Measurements from ENCODE around the gene DSCAML1. TPM values are rescaled to one million over a fixed set of nuclear protein-coding genes. Genes with fewer than 3 reads are reported as not detected.

DSCAML1 gene
- total RNA-seq, 1 experiment from 2014 or later: not detected

GRCh38 chr11:117620086-117620485 is 176.9 kb downstream of the DSCAML1 start:
- no peak for TF ChIP-seq EGR1 (IDR thresholded peaks at IDR 0.05; ENCODE audit: low read depth)
- TF ChIP-seq SIN3A (IDR thresholded peaks at IDR 0.05; ENCODE audit: low read depth): no peak
- no peak for TF ChIP-seq POLR2A (IDR thresholded peaks at IDR 0.05; ENCODE audit: borderline replicate concordance, extremely low read depth, insufficient read depth, insufficient read length)
- TF ChIP-seq TCF7L2 (IDR thresholded peaks at IDR 0.05; ENCODE audit: borderline replicate concordance, extremely low read depth, insufficient read depth, insufficient read length): no peak
- no peak for TF ChIP-seq CTCF (IDR thresholded peaks at IDR 0.05 in 2 of 3, conservative IDR thresholded peaks at IDR 0.05 in 1 of 3; ENCODE audit: borderline replicate concordance in 1 of 3, insufficient read depth in 1 of 3, low read depth in 2 of 3, low read length in 2 of 3)
- TF ChIP-seq EZH2phosphoT487 (IDR thresholded peaks at IDR 0.05; ENCODE audit: borderline replicate concordance): no peak
- no peak for TF ChIP-seq POLR2AphosphoS5 (IDR thresholded peaks at IDR 0.05; ENCODE audit: low read depth, low read length)
- TF ChIP-seq CEBPB (IDR thresholded peaks at IDR 0.05; ENCODE audit: low read depth): no peak
- TF ChIP-seq ATF3 (IDR thresholded peaks at IDR 0.05): no peak
- Histone ChIP-seq H3K4me3 (replicated peaks in 1 of 2; ENCODE audit: low read depth in 1 of 2, low read length in 2 of 2) (no peak overlapping the region), H3K36me3 (ENCODE audit: control insufficient read depth in 1 of 2, insufficient read depth in 2 of 2, low read length in 2 of 2) (no peaks in the 10 kb centered on the region), H3K9ac (ENCODE audit: low read length) (no peak overlapping the region), H3K4me2 (ENCODE audit: low read length) (no peak overlapping the region), H3K9me2 (ENCODE audit: insufficient read depth) (no peaks in the 10 kb centered on the region), H2AFZ (ENCODE audit: low read depth, low read length, poor library complexity, severe bottlenecking) (no peak overlapping the region), H3K27me3 (ENCODE audit: insufficient read depth, low read length) (peaks cover 12% of the 10 kb centered on the region; the same call in 1 of the 2 replicates), H3K27ac (ENCODE audit: low read depth, low read length) (no peak overlapping the region), H3K4me1 (ENCODE audit: control insufficient read depth in 1 of 2, insufficient read depth in 2 of 2, low read length in 2 of 2) (no peaks in the 10 kb centered on the region), H4K20me1 (ENCODE audit: insufficient read depth) (no peaks in the 10 kb centered on the region), H3K9me3 (ENCODE audit: control insufficient read depth in 1 of 2, insufficient read depth in 1 of 2, low read depth in 1 of 2, low read length in 2 of 2) (peaks cover 11 to 13% of the 10 kb centered on the region in 2 experiments; a peak in 3 of 4 replicates), H3K79me2 (ENCODE audit: insufficient read depth, low read length) (no peaks in the 10 kb centered on the region)
- intact Hi-C loops (cut with micrococcal nuclease): no loop called here
- ChIA-PET CTCF (no interaction called here), POLR2A (no interaction called here), RAD21 (ENCODE audit: low non-redundant PET in 1 of 2, low total read pairs in 2 of 2, uncharacterized antibody in 2 of 2, unreplicated experiment in 2 of 2) (interaction anchor here in 1 of 2 experiments (1.0 kb wide), 1 partner anchor 194 kb away, joined by 3 read pairs; no protein-coding TSS in a partner anchor)
- DNase-seq (ENCODE audit: low read depth, low spot score) (no peak), ATAC-seq (no peak)
- BruUV-seq (replicated peaks): no TSS peak

Data from HCT116 (cell line).